ENCODE measurements around the gene HOXA9.

- TF ChIP-seq CTCF (conservative IDR thresholded peaks at IDR 0.05 in 1 of 2, IDR thresholded peaks at IDR 0.05 in 1 of 2; ENCODE audit: extremely low read depth in 1 of 2, insufficient read depth in 1 of 2, low read depth in 1 of 2, low read length in 2 of 2): no peak
- no peak for TF ChIP-seq EZH2 (IDR thresholded peaks at IDR 0.05; ENCODE audit: borderline replicate concordance, low read length)
Measured at GRCh38 chr7:27159266-27160144, 5.8 kb downstream of the HOXA9 start.

Data from mammary epithelial cell (primary cell).